ENCODE results near the gene DMRTB1.

GRCh38 chr1:53502641-53503432 is 43.6 kb downstream of the DMRTB1 start:
- no peak for TF ChIP-seq CTCF (IDR thresholded peaks at IDR 0.05; ENCODE audit: poor library complexity)
- TF ChIP-seq EZH2 (IDR thresholded peaks at IDR 0.05; ENCODE audit: borderline replicate concordance): no peak
- no peak for TF ChIP-seq EZH2phosphoT487 (IDR thresholded peaks at IDR 0.05; ENCODE audit: low read depth, severe bottlenecking, unreplicated experiment)
